ENCODE measurements around the gene NDE1. TPM values are rescaled to one million over a fixed set of nuclear protein-coding genes. Genes with fewer than 3 reads are reported as not detected.

Gene NDE1
- total RNA-seq, 2 experiments from 2014 or later = 88.9 to 141 TPM

DNA sequence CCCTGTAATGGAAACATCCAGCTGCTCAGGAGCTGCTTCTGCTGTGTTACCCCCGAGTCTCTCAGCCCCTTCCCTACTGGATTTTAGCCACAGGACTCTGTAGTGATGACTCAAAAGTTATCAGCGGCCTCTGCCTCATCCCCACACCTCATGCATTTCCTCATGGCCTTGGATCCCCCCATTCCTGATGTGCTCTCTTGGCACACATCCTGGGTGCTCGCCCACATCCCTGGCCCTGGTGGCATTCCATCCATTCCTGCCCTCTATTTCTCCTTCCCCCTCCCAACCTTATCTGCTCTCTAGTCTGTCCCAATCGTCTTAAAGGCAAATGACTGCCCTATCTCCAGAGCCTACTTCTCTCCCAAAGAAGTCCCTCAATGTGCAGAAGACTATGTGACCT, 31.7 kb upstream of the NDE1 start:
- H3K4me3 ChIP-seq (ENCODE audit: low read depth, low read length, poor library complexity, severe bottlenecking) = no peak overlapping the region
- H3K4me2 ChIP-seq (ENCODE audit: low read length) = no peak overlapping the region
- no peak for DNase-seq (ENCODE audit: low spot score)
- no peak overlapping the region for H2AFZ ChIP-seq (ENCODE audit: low read length)
- TF ChIP-seq EZH2phosphoT487 (IDR thresholded peaks at IDR 0.05; ENCODE audit: borderline replicate concordance, low read depth, low read length) = no peak
- TF ChIP-seq, protein P1, sequence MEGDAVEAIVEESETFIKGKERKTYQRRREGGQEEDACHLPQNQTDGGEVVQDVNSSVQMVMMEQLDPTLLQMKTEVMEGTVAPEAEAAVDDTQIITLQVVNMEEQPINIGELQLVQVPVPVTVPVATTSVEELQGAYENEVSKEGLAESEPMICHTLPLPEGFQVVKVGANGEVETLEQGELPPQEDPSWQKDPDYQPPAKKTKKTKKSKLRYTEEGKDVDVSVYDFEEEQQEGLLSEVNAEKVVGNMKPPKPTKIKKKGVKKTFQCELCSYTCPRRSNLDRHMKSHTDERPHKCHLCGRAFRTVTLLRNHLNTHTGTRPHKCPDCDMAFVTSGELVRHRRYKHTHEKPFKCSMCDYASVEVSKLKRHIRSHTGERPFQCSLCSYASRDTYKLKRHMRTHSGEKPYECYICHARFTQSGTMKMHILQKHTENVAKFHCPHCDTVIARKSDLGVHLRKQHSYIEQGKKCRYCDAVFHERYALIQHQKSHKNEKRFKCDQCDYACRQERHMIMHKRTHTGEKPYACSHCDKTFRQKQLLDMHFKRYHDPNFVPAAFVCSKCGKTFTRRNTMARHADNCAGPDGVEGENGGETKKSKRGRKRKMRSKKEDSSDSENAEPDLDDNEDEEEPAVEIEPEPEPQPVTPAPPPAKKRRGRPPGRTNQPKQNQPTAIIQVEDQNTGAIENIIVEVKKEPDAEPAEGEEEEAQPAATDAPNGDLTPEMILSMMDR (conservative IDR thresholded peaks at IDR 0.05; ENCODE audit: low read length) = no peak
- ChIA-PET CTCF (ENCODE audit: unreplicated experiment) (no interaction called here), POLR2A (no interaction called here)
- H3K36me3 ChIP-seq (ENCODE audit: insufficient read depth, low read length) = peaks cover 87% of the 10 kb centered on the region
- H4K20me1 ChIP-seq (ENCODE audit: insufficient read depth, low read length) = no peaks in the 10 kb centered on the region
- H3K9me3 ChIP-seq (ENCODE audit: low read length) = no peaks in the 10 kb centered on the region
- no peaks in the 10 kb centered on the region for H3K9me2 ChIP-seq (ENCODE audit: insufficient read depth, low read length)
- H3K27ac ChIP-seq (ENCODE audit: low read depth, low read length, poor library complexity, severe bottlenecking) = no peak overlapping the region
- H3K79me2 ChIP-seq (ENCODE audit: insufficient read depth, low read depth, low read length) = no peaks in the 10 kb centered on the region
- intact Hi-C loops (cut with micrococcal nuclease; ENCODE audit: unreplicated experiment) = no loop called here
- no peaks in the 10 kb centered on the region for H3K4me1 ChIP-seq (ENCODE audit: insufficient read depth, low read length, poor library complexity, severe bottlenecking)
- no TSS peak for BruUV-seq (replicated peaks)

DNA sequence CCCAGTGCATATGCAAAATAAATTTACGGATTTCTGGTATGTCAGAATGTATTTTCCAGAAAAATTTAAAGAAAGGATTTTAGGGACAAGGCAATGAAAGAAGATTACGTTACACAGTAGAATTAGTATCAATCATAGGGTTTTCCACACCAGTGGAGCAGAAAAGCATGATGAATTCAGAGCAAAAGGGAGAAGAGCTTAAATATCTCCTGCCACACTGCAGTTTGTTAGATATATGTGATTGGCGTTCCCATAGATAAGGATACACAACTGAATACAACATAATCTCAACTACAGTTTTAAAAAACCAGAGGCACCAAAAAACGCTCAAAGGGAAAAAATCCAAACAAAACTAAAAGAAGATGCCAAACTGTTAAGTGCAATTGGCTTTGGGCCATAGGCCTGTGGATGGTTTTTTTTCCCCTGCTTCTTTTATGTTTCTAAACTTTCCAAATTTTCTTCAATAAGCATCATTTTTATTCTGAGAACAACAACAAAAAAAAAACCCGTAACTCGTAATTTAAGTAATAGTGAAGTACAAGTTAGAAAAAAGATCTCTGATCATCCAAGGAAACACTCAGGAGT, 29.3 kb upstream of the NDE1 start:
- no peaks in the 10 kb centered on the region for H3K79me2 ChIP-seq (ENCODE audit: insufficient read depth, low read depth, low read length)
- ChIA-PET POLR2A (no interaction called here), CTCF (ENCODE audit: unreplicated experiment) (no interaction called here)
- H4K20me1 ChIP-seq (ENCODE audit: insufficient read depth, low read length) = no peaks in the 10 kb centered on the region
- H3K9me2 ChIP-seq (ENCODE audit: insufficient read depth, low read length) = no peaks in the 10 kb centered on the region
- H3K9me3 ChIP-seq (ENCODE audit: low read length) = no peaks in the 10 kb centered on the region
- no peak for DNase-seq (ENCODE audit: low spot score)
- no peak overlapping the region for H2AFZ ChIP-seq (ENCODE audit: low read length)
- H3K4me2 ChIP-seq (ENCODE audit: low read length) = no peak overlapping the region
- H3K27ac ChIP-seq (ENCODE audit: low read depth, low read length, poor library complexity, severe bottlenecking) = no peak overlapping the region
- no peak overlapping the region for H3K4me3 ChIP-seq (ENCODE audit: low read depth, low read length, poor library complexity, severe bottlenecking)
- BruUV-seq (replicated peaks) = no TSS peak
- peaks cover 97% of the 10 kb centered on the region for H3K36me3 ChIP-seq (ENCODE audit: insufficient read depth, low read length)
- no peaks in the 10 kb centered on the region for H3K4me1 ChIP-seq (ENCODE audit: insufficient read depth, low read length, poor library complexity, severe bottlenecking)
- TF ChIP-seq, protein P1 (conservative IDR thresholded peaks at IDR 0.05; ENCODE audit: low read length) = no peak
- intact Hi-C loops (cut with micrococcal nuclease; ENCODE audit: unreplicated experiment) = no loop called here

DNA sequence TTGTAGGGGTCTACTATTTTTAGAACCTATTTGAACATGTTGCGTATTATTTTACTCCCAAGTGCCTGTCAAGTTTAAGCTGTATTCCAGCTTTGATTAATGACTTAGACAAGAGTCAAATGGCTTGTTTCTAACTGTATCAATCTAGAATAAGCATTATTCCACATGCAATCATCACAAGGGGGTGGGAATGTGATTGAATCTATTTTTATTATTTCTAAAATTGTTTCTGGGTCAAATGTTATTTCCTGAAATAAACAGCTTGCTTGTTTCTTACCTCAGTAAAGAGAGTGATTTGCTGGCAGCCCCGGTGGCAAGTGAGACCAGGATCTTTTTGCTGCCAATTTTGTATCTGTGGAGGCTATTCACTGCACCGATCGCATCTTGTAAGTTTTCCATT, 28.6 kb upstream of the NDE1 start:
- Histone ChIP-seq H3K9me2 (ENCODE audit: insufficient read depth, low read length) (no peaks in the 10 kb centered on the region), H3K36me3 (ENCODE audit: insufficient read depth, low read length) (peaks cover 97% of the 10 kb centered on the region), H2AFZ (ENCODE audit: low read length) (no peak overlapping the region), H3K27ac (ENCODE audit: low read depth, low read length, poor library complexity, severe bottlenecking) (no peak overlapping the region), H3K4me1 (ENCODE audit: insufficient read depth, low read length, poor library complexity, severe bottlenecking) (no peaks in the 10 kb centered on the region), H3K79me2 (ENCODE audit: insufficient read depth, low read depth, low read length) (no peaks in the 10 kb centered on the region), H3K9me3 (ENCODE audit: low read length) (no peaks in the 10 kb centered on the region), H3K4me3 (ENCODE audit: low read depth, low read length, poor library complexity, severe bottlenecking) (no peak overlapping the region), H4K20me1 (ENCODE audit: insufficient read depth, low read length) (no peaks in the 10 kb centered on the region), H3K4me2 (ENCODE audit: low read length) (no peak overlapping the region)
- DNase-seq (ENCODE audit: low spot score) = no peak
- BruUV-seq (replicated peaks) = no TSS peak
- intact Hi-C loops (cut with micrococcal nuclease; ENCODE audit: unreplicated experiment) = no loop called here
- POLR2A ChIA-PET = no interaction called here
- TF ChIP-seq, protein P1 (conservative IDR thresholded peaks at IDR 0.05; ENCODE audit: low read length) = no peak
- no peak for TF ChIP-seq EZH2phosphoT487 (IDR thresholded peaks at IDR 0.05; ENCODE audit: borderline replicate concordance, low read depth, low read length)
- CTCF ChIA-PET (ENCODE audit: unreplicated experiment) = no interaction called here

All from OCI-LY7 (cell line).